Right lobe of liver (tissue), 4 donors: ENCODE measurements around the gene ADAMTSL2.

Source experiments
- CTCF ChIP-seq, 4 donors: fragments of 200-600 bp in 3 of 4; fragments of 450-650 bp in 1 of 4; IDR thresholded peaks; one replicate each; pipeline versions ENCODE4 v1.5.1 to v1.8.0; 2016 to 2022; ENCODE audit warnings: antibody characterized with exemption in 4 of 4, mild to moderate bottlenecking in 2 of 4
- POLR2A ChIP-seq: fragments of 450-650 bp; IDR thresholded peaks from one replicate; pipeline ENCODE4 v1.6.1; 2017; ENCODE audit warnings: antibody characterized with exemption, mild to moderate bottlenecking
- donor health status: DM: no; HTN: no; CAD: no.
- donor health status: DM: no; HTN: no; CAD: no.
- donor health status: DM: no; HTN: yes; CAD: no.

GRCh38 chr9:133526721-133527321 lies 7.7 kb upstream of the ADAMTSL2 start:
- TF ChIP-seq POLR2A, result no peak
- no peak for TF ChIP-seq CTCF (IDR thresholded peaks at IDR 0.05)
